CD4-positive, alpha-beta T cell treated with Interferon alpha-2 for 1 hour (primary cell): ENCODE measurements around the gene PHC2.

Experiments used
- DNase-seq, 2 donors: peaks; one replicate each; pipeline ENCODE4 v3.0.0-alpha.2; 2020 to 2022

PHC2 gene

GRCh38 chr1:33430692-33431593 lies at the start of gene PHC2:
PHC2 (minus strand) TSS chr1:33431095; CDS start chr1:33375539, 55,556 bp downstream.
- peak; percentile 94 for DNase-seq

- no peak for DNase-seq
Observed at GRCh38 chr1:33477451-33477850, 46.6 kb upstream of the PHC2 start.

- DNase-seq, result no peak
Observed at GRCh38 chr1:33473900-33474299, 43.0 kb upstream of the PHC2 start.

- DNase-seq, result peak; percentile 85 to 89
Observed at GRCh38 chr1:33472269-33472980, 41.5 kb upstream of the PHC2 start, which contains the start of gene ZSCAN20. ZSCAN20 (plus strand) TSS chr1:33472645; CDS start chr1:33479289, 6,644 bp downstream.

- DNase-seq, result no peak
Observed at GRCh38 chr1:33471416-33471815, 40.5 kb upstream of the PHC2 start.

GRCh38 chr1:33470495-33471012 lies 39.7 kb upstream of the PHC2 start:
- DNase-seq, result peak; percentile 57 to 62

GRCh38 chr1:33469691-33470090 lies 38.8 kb upstream of the PHC2 start:
- DNase-seq, result no peak

- no peak for DNase-seq
Observed at GRCh38 chr1:33468967-33469366, 38.1 kb upstream of the PHC2 start.

GRCh38 chr1:33468531-33468930 lies 37.6 kb upstream of the PHC2 start:
- no peak for DNase-seq

- DNase-seq, result no peak
Observed at GRCh38 chr1:33468011-33468410, 37.1 kb upstream of the PHC2 start.

- DNase-seq, result no peak
Observed at GRCh38 chr1:33466159-33466558, 35.3 kb upstream of the PHC2 start.

GRCh38 chr1:33465316-33465715 lies 34.4 kb upstream of the PHC2 start:
- DNase-seq, result no peak

- DNase-seq, result no peak
Observed at GRCh38 chr1:33464552-33464951, 33.7 kb upstream of the PHC2 start.

GRCh38 chr1:33462405-33463164 lies 31.7 kb upstream of the PHC2 start:
- no peak for DNase-seq

GRCh38 chr1:33460947-33461629 lies 30.2 kb upstream of the PHC2 start:
- peak in 1 of 2 donors; percentile 41 for DNase-seq

- DNase-seq, result no peak
Observed at GRCh38 chr1:33460144-33460543, 29.2 kb upstream of the PHC2 start.

GRCh38 chr1:33459691-33460090 lies 28.8 kb upstream of the PHC2 start:
- DNase-seq, result no peak

- no peak for DNase-seq
Observed at GRCh38 chr1:33456502-33456886, 25.6 kb upstream of the PHC2 start.

- DNase-seq, result peak; percentile 40 to 49
Observed at GRCh38 chr1:33455539-33456501, 24.9 kb upstream of the PHC2 start.

- DNase-seq, result no peak
Observed at GRCh38 chr1:33454646-33455282, 23.9 kb upstream of the PHC2 start.

- no peak for DNase-seq
Observed at GRCh38 chr1:33446590-33446989, 15.7 kb upstream of the PHC2 start.
